ENCODE data around the gene PYGO1. TPM values are rescaled to one million over a fixed set of nuclear protein-coding genes. Genes with fewer than 3 reads are reported as not detected.
A peak's percentile ranks its signal among the peaks of the same experiment; 100 is the strongest.

The PYGO1 gene
- total and polyA plus RNA-seq, 11 donors = 1.1 to 8.2 (median 4.7) TPM

DNA sequence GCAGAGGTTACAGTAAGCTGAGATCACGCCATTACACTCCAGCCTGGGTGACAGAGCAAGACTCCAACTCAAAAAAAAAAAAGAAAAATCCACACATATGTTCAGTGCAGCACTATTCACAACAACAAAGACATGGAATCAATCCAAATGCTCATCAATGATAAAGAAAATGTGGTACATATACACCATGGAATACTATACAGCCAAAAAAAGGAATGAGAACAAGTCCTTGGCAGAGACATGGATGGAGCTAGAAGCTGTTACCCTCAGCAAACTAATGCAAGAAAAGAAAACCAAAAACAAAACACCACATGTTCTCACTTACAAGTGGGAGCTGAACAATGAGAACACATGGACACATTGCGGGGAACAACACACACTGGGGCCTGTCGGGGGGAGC lies 25.5 kb downstream of the PYGO1 start:
- no peak overlapping the region for H3K4me3 ChIP-seq
- H3K27ac ChIP-seq = no peak overlapping the region
- DNase-seq = no peak
- H3K4me1 ChIP-seq = no peaks in the 10 kb centered on the region
- WGBS, 4 donors = 81 to 99% (median 94%) methylated on average over 3 of the region's 3 CpGs
- intact Hi-C loops (cut with DNase I) = no loop called here
- H3K36me3 ChIP-seq = no peaks in the 10 kb centered on the region
- no peaks in the 10 kb centered on the region for H3K27me3 ChIP-seq
- no peak for TF ChIP-seq POLR2A (IDR thresholded peaks at IDR 0.05)
- TF ChIP-seq, protein P1, sequence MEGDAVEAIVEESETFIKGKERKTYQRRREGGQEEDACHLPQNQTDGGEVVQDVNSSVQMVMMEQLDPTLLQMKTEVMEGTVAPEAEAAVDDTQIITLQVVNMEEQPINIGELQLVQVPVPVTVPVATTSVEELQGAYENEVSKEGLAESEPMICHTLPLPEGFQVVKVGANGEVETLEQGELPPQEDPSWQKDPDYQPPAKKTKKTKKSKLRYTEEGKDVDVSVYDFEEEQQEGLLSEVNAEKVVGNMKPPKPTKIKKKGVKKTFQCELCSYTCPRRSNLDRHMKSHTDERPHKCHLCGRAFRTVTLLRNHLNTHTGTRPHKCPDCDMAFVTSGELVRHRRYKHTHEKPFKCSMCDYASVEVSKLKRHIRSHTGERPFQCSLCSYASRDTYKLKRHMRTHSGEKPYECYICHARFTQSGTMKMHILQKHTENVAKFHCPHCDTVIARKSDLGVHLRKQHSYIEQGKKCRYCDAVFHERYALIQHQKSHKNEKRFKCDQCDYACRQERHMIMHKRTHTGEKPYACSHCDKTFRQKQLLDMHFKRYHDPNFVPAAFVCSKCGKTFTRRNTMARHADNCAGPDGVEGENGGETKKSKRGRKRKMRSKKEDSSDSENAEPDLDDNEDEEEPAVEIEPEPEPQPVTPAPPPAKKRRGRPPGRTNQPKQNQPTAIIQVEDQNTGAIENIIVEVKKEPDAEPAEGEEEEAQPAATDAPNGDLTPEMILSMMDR (IDR thresholded peaks at IDR 0.05) = no peak
- ATAC-seq = no peak
- peaks cover 0 to 28% (median 0%) of the 10 kb centered on the region in 12 donors for H3K9me3 ChIP-seq

DNA sequence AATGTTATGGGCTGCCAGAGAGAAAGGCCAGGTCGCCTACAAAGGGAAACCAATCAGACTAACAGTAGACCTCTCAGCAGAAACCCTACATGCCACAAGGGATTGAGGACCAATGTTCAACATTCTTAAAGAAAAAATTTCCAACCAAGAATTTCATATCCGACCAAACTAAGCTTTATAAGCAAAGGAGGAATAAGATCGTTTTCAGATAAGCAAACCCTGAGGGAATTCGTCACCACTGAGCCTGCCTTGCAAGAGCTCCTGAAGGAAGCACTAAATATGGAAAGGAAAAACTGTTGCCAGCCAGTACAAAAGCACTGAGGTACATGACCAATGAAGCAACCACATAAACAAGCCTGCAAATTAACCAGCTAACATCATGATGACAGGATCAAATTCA lies 33.1 kb downstream of the PYGO1 start:
- ATAC-seq = no peak
- intact Hi-C loops (cut with DNase I) = no loop called here

DNA sequence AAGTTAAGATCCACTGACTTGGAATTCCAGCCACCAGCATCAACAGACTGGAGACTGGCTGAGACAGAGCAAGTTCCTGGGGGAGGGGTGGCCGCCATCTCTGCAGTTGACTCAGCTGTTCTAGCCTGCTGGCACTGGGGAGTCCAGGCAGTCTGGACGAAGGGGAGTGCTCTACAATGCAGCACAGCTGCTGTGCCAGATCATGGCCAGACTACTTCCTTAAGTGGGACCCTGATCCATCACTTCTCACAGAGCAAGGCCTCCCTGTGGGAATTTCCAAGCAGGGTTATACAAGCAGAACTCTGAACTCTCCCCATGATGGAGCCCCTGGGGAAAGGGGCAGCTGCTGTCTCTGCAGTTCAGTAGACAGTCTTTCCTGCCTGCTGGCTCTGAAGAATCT lies 35.2 kb downstream of the PYGO1 start:
- WGBS, 4 donors = 23 to 86% (median 65%) methylated on average over 2 of the region's 2 CpGs
- Histone ChIP-seq H3K27ac (no peak overlapping the region), H3K36me3 (no peaks in the 10 kb centered on the region), H3K4me1 (no peaks in the 10 kb centered on the region), H3K9me3 (peaks cover 0 to 28% (median 11%) of the 10 kb centered on the region in 12 donors), H3K4me3 (no peak overlapping the region), H3K27me3 (no peaks in the 10 kb centered on the region)
- ATAC-seq (peak; percentile 69 to 97 (median 85)), DNase-seq (peak; percentile 63 to 79 (median 73))
- no peak for TF ChIP-seq POLR2A (IDR thresholded peaks at IDR 0.05)
- TF ChIP-seq, protein P1 (IDR thresholded peaks at IDR 0.05) = no peak
- intact Hi-C loops (cut with DNase I) = no loop called here

More for the DNA sequence above, 33.1 kb downstream of the PYGO1 start:
- 81 to 94% (median 89%) methylated on average over 4 of the region's 4 CpGs for WGBS, 4 donors
- Histone ChIP-seq H3K27me3 (no peaks in the 10 kb centered on the region), H3K27ac (no peak overlapping the region), H3K4me1 (no peaks in the 10 kb centered on the region), H3K4me3 (no peak overlapping the region), H3K9me3 (peaks cover 0 to 31% (median 11%) of the 10 kb centered on the region in 12 donors), H3K36me3 (no peaks in the 10 kb centered on the region)
- no peak for TF ChIP-seq POLR2A (IDR thresholded peaks at IDR 0.05)
- TF ChIP-seq, protein P1 (IDR thresholded peaks at IDR 0.05) = no peak
- DNase-seq = no peak

DNA sequence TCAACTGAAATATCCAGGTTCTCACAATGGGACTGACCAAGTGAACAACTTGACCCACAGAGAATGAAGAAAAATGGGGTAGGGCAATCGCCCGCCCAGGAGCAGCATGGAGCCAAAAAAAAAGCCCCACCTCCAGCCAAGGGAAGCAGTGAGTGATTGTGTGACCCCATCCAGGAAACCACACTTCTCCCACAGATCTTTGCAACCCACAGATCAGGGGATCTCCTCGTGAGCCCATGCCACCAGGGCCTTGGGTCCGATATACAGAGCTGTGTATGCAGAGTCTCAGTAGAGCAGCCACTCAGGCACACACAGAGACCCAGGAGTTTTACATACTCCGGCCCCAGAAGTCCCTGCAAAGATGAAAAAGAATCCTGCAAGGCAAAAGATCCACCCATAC lies 35.7 kb downstream of the PYGO1 start:
- DNase-seq (no peak), ATAC-seq (no peak)
- WGBS, 4 donors = 78 to 87% (median 84%) methylated on average over 5 of the region's 5 CpGs
- intact Hi-C loops (cut with DNase I) = no loop called here
- H3K4me3 ChIP-seq = no peak overlapping the region
- H3K27ac ChIP-seq = no peak overlapping the region
- TF ChIP-seq POLR2A (IDR thresholded peaks at IDR 0.05) = no peak
- TF ChIP-seq, protein P1 (IDR thresholded peaks at IDR 0.05) = no peak
- H3K27me3 ChIP-seq = no peaks in the 10 kb centered on the region
- H3K9me3 ChIP-seq = peaks cover 0 to 28% (median 11%) of the 10 kb centered on the region in 12 donors
- H3K4me1 ChIP-seq = no peaks in the 10 kb centered on the region
- no peaks in the 10 kb centered on the region for H3K36me3 ChIP-seq

All from heart left ventricle (tissue), 16 donors.